ENCODE results near the gene FAM193B. TPM values are rescaled to one million over a fixed set of nuclear protein-coding genes. Genes with fewer than 3 reads are reported as not detected.

Gene FAM193B
- total RNA-seq, 3 donors from 2014 or later, result 35.4 to 81.5 (median 77.0) TPM

DNA sequence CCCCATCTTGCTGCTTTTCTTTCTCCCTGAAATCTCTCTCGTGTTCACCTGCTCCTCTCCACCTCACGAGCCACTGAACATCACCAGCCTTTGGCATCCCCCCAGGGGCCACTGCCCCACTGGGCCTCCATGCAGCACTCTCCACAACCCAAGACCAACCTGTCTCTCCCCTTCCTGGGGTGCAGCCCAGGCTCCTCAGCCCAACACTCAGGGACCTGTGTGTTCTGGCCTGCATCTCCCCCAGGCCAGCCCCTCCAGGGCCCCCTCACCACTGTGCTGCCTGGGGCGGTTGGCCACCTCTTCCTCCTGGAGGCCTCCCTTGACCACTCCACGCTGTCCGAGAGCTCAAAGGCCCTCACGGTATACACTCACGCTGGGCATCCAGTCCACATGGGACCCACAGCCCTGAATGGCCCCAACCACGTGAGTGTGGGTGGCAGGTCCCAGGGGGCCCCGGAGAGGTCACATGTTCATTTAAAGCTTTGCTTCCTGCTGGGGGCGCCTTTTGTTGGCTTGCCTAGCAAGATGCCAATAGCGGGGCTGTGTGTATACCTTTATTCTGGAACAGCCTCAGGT lies 44.3 kb downstream of the FAM193B start:
- intact Hi-C loops (cut with DNase I; ENCODE audit: low total_unique reads), result no loop called here
- H3K4me1 ChIP-seq, result no peaks in the 10 kb centered on the region
- peak overlapping the region in 1 of 2 donors; percentile 19 for H3K27ac ChIP-seq
- peak overlapping the region in 1 of 3 donors; percentile 40 for H3K4me3 ChIP-seq
- H3K9me3 ChIP-seq, result no peaks in the 10 kb centered on the region
- TF ChIP-seq, protein P1, sequence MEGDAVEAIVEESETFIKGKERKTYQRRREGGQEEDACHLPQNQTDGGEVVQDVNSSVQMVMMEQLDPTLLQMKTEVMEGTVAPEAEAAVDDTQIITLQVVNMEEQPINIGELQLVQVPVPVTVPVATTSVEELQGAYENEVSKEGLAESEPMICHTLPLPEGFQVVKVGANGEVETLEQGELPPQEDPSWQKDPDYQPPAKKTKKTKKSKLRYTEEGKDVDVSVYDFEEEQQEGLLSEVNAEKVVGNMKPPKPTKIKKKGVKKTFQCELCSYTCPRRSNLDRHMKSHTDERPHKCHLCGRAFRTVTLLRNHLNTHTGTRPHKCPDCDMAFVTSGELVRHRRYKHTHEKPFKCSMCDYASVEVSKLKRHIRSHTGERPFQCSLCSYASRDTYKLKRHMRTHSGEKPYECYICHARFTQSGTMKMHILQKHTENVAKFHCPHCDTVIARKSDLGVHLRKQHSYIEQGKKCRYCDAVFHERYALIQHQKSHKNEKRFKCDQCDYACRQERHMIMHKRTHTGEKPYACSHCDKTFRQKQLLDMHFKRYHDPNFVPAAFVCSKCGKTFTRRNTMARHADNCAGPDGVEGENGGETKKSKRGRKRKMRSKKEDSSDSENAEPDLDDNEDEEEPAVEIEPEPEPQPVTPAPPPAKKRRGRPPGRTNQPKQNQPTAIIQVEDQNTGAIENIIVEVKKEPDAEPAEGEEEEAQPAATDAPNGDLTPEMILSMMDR (IDR thresholded peaks at IDR 0.05), result no peak
- TF ChIP-seq POLR2A (IDR thresholded peaks at IDR 0.05) (no peak), POLR2AphosphoS5 (IDR thresholded peaks at IDR 0.05) (no peak)
- no peaks in the 10 kb centered on the region for H3K27me3 ChIP-seq
- peaks cover 20% of the 10 kb centered on the region for H3K36me3 ChIP-seq
- DNase-seq (ENCODE audit: low spot score in 2 of 2), result no peak

DNA sequence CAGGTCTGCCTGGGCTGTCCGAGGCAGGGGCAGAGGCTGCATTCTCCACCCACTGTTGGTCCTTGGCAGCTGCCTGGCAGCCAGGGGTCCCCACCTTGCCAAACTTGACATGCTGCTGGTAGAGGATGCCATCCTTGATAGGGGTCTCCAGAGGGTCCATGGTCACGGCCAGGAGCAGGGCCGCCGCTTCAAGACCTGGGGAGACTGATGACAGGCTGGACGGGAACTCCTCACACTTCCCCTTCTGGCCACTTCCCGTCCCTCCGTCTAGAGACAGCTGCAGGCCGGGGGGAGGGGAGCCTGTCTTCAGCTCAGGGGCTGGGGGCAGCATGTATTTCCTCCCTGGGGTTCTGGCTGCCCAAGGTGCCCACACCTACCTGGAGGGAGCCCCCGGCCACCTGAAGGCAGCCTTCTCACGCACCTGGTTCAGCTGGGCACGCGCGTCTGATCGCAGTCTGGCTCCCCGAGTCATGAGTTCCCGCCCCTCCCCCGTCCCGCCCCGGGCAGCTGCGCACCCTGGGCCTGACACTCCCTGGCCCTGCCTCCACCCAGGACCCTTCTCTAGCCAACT lies 44.9 kb downstream of the FAM193B start, which contains the start of gene DOK3:
TSS of gene DOK3 (minus strand) at position 446 of the 571 bp plus-strand sequence. CDS start at position 160, 286 bp downstream.
- Histone ChIP-seq H3K36me3 (peaks cover 20% of the 10 kb centered on the region), H3K27ac (peak within 1 kb of the TSS in 1 of 2 donors; percentile 19), H3K4me3 (peak within 1 kb of the TSS; percentile 30 to 44 (median 40)), H3K4me1 (no peaks in the 10 kb centered on the region), H3K27me3 (no peaks in the 10 kb centered on the region), H3K9me3 (no peaks in the 10 kb centered on the region)
- no peak for DNase-seq (ENCODE audit: low spot score in 2 of 2)
- TF ChIP-seq POLR2A (IDR thresholded peaks at IDR 0.05) (no peak), POLR2AphosphoS5 (IDR thresholded peaks at IDR 0.05) (no peak)
- TF ChIP-seq, protein P1 (IDR thresholded peaks at IDR 0.05), result no peak
- intact Hi-C loops (cut with DNase I; ENCODE audit: low total_unique reads), result no loop called here

DNA sequence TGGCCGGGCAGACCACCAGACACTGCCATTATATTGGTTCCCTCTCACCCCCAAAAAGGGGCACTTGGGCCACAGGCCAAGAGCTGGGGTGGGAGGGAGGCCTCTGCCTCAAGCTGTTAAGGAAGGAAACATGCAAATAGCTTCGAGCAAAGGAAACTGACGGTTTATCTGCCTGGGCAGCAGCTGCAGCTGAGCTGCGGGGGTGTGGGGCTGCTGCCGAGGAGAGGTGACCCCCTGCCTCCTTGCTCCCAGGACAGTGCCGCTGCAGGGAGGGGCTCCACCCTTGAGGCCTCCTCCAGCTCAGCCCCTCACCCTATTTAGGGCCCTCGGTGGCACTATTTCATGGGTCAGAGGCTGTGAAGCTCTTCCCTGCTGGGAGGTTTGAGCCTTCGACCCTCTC lies 45.5 kb downstream of the FAM193B start:
- Histone ChIP-seq H3K36me3 (peaks cover 20% of the 10 kb centered on the region), H3K9me3 (no peaks in the 10 kb centered on the region), H3K4me1 (no peaks in the 10 kb centered on the region), H3K27ac (peak overlapping the region in 1 of 2 donors; percentile 3), H3K27me3 (no peaks in the 10 kb centered on the region), H3K4me3 (peak overlapping the region; percentile 30 to 44 (median 40))
- no peak for DNase-seq (ENCODE audit: low spot score in 2 of 2)
- intact Hi-C loops (cut with DNase I; ENCODE audit: low total_unique reads), result no loop called here
- TF ChIP-seq, protein P1 (IDR thresholded peaks at IDR 0.05), result no peak
- no peak for TF ChIP-seq POLR2A (IDR thresholded peaks at IDR 0.05)

DNA sequence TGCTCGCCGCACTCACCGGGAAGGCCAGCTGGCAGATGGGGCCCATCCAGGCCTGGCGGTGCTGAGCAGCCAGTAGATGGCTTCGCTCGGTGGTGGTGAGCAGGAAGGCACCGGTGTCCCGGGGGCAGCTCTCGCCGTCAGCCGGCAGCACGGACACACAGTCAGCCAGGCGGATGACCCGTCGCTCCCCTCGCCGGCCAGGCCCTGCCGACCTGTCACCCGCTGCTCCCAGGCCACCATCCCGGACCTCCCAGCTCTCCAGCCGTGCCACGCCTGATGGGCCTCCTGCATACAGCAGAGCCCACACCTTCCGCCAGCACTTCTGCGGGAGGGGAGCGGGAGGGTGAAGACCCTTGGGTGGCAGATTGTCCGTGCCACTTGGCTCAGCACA lies 46.1 kb downstream of the FAM193B start:
- intact Hi-C loops (cut with DNase I; ENCODE audit: low total_unique reads), result no loop called here
- peaks cover 14% of the 10 kb centered on the region for H3K36me3 ChIP-seq
- no peaks in the 10 kb centered on the region for H3K9me3 ChIP-seq
- no peak for TF ChIP-seq POLR2AphosphoS5 (IDR thresholded peaks at IDR 0.05)
- no peak for TF ChIP-seq POLR2A (IDR thresholded peaks at IDR 0.05)
- TF ChIP-seq, protein P1 (IDR thresholded peaks at IDR 0.05), result no peak
- H3K4me3 ChIP-seq, result peak overlapping the region; percentile 30 to 44 (median 40)
- H3K27ac ChIP-seq, result no peak overlapping the region
- no peaks in the 10 kb centered on the region for H3K4me1 ChIP-seq
- no peak for DNase-seq (ENCODE audit: low spot score in 2 of 2)
- H3K27me3 ChIP-seq, result no peaks in the 10 kb centered on the region

DNA sequence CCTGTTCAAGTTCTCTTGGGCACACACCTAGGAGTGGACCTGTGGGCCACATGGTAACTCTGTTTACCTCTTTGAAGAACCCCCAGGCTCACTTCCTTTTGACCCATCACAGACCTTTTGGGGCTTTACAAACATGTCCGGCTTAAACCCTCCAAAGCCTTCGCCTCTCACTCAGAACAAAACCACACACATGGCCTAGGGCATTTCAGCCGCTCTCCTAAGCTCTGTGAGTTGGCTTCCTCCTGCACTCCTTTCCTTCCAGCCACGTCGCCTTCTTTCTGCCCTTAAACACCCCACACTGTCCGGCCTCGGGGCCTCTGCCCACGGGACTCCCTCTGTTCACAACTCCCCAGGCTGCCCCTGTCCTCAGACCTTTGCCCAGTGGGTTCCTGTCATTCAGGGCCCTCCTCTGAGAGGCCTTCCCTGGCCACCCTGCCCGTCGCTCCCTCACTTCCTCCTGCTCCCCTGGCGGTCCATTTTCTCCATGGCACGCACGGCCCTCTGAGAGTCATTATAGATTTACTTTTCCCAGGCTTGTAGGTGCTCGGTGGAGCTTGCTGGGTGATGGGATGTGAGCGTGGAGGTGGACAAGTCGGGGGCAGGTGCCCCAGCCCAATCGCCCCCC lies 46.7 kb downstream of the FAM193B start:
- no peaks in the 10 kb centered on the region for H3K9me3 ChIP-seq
- H3K4me3 ChIP-seq, result peak overlapping the region; percentile 30 to 44 (median 40)
- no peak overlapping the region for H3K27ac ChIP-seq
- TF ChIP-seq POLR2AphosphoS5 (IDR thresholded peaks at IDR 0.05) (no peak), POLR2A (IDR thresholded peaks at IDR 0.05) (no peak)
- TF ChIP-seq, protein P1 (IDR thresholded peaks at IDR 0.05), result no peak
- H3K36me3 ChIP-seq, result peaks cover 12% of the 10 kb centered on the region
- DNase-seq (ENCODE audit: low spot score in 2 of 2), result no peak
- H3K4me1 ChIP-seq, result no peaks in the 10 kb centered on the region
- intact Hi-C loops (cut with DNase I; ENCODE audit: low total_unique reads), result no loop called here
- no peaks in the 10 kb centered on the region for H3K27me3 ChIP-seq
